Measurements from ENCODE around the gene SEMA4D.
"Not testable (repeated sequence)": the region's sequence is repeated elsewhere in the genome, so short reads cannot be mapped to it uniquely, and the experiment has no call there.

SEMA4D gene

DNA sequence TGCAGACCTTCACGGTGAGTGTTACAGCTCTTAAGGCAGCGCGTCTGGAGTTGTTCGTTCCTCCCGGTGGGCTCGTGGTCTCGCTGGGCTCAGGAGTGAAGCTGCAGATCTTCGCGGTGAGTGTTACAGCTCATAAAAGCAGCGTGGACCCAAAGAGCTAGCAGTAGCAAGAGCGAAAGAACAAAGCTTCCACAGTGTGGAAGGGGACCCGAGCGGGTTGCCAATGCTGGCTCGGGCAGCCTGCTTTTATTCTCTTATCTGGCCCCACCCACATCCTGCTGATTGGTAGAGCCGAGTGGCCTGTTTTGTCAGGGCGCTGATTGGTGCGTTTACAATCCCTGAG, 18.3 kb downstream of the SEMA4D start:
- DNase-seq = not testable (repeated sequence)

DNA sequence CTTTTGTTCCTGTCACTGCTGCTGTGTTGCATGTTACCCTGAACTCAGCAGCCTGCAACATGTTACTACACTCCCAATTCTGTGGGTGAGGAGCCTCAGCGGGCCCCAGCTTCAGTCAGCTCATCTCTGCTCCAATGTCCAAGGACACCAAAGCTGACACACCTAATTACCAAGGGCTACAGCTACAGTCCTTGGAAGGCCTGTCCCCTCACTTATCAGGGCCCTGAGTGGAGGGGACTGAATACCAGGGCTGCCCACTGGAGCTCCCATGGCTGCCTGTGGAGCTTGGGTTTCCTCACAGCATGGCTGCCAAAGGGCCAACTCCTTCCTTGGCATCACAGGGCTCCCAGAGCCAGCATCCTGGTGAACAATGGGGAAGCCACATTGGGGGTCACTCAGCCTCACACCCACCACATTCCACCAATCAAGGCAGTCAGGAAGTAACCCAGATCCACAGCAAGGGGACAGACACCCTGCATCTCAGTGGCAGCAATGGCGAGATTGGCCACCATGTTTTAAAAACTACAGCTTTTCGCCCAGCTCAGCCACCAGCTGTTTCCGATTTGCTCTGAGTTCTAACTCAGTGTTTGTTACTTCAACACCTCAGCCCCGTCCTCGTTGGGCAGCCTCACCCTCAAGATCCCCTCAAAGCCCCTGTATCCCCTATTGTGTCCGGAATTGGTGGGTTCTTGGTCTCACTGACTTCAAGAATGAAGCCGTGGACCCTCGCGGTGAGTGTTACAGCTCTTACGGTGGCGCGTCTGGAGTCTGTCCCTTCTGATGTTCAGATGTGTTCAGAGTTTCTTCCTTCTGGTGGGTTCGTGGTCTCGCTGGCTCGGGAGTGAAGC, 18.9 kb downstream of the SEMA4D start:
- no peak for DNase-seq

DNA sequence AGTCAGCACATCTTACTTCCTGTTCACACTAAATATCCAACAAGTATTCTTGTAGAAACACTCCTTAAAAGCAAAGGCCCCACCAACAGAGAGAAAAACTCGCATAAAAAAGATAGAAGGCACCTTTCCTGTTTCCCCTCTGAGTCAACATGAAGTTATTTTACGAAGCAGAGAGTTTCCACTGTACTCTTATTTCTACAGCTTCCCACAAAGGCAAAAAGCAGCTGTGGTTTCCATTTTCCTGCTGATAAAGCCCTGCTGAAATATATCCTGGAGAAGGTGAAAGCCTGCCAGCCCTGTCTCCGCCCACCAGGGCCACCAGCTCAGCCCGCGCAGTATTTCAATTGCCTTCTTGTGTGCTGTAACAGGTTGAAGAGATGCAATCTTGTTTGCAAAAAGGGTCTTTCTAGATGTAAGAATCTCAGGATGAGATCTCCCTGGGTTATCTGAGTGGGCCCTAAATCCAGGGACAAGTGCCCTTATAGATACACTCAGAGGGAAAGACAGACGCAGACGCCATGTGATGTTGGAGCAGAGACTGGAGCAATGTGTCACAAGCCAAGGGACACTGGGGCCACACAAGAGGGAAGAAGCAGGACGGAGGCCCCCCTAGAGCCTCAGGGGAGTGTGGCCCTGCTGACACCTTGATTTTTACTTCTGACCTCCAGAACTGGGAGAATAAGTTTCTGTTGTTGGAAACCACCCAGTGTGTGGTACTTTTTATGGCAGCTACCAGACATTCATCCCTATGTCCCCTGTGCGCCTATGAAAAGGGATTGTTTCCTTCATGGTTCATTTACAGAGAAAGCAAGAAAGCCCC, 19.9 kb downstream of the SEMA4D start:
- no peak for DNase-seq

DNA sequence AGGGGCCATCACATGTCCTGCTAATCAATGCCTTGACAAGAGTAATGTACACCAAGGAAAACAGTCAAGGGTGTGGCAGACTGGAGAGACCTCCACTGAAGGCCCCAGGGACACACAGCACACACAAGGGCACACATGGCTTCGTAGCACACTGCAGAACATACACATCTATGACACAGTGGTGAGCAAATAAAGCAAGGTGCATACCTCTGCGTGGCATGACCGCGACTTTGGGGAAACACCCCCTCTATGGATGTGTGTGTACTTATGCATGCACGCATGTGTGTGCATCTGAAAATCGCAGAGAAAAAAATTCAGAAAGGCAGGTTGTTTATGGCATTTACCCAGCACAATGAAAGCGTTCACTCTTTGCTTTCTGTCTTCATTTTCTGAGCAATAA, 20.5 kb downstream of the SEMA4D start:
- DNase-seq = no peak

DNA sequence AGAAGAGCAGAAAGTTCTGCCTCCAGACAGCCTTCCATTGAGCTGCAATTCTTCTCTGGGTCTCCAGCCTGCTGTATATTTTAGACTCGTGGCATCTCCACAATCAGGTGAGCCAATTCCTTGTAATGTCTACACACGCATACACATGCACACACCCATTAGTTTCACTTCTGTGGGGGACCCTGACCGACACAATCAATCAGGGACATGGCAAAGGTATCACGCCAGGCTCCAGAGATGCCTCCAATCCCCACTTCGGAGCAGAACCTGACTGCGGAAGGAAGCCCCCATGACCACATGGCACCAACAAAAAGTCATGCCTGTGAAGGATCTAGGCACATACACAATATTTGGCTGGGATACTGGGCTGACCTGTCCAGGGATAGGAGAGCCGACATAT, 21.4 kb downstream of the SEMA4D start:
- no peak for DNase-seq

DNA sequence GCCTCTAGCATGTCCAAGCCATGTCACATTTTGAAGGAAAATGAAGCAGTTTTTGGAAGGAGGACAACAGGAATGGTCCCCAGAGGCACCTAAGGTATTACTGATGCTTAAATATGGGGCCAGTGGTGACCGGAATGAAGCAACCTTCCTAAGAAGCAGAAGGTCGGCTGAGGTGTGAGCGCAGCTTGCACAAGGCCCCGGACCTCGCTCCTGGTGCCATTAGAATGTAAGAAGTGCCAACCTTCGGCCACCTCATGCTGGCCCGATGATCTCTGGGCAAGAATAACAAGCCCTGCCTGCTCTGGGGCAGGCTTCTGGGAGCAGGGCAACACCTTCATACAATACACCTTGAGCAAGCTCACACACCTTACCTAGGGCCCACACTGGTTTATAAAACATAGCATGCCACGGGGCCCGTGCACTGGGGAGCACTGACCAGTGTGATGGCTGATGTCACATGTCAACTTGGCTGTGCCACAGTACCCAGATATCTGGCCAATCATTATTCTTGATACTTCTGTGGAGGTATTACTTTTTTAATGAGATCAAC, 21.9 kb downstream of the SEMA4D start:
- DNase-seq = no peak

DNA sequence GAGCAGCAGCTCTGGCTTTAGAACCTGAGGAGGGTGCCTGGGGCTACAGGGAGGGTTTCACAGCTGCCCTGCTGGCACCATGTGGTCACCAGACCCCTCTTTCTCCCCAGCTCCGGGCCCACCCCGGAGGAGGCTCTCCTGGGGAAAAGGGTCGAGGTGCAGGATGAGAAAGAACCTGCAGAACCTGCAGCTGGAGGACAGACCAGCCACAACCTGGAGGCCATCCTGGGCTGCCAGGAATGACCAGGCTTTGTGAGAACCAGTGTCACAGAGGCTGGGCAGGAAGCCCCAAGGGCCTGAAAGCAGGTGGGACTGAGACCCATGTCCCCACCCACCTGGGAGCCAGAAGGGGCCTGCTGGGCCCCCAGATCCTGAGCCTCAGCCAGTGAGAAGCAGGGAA, 23.0 kb downstream of the SEMA4D start:
- no peak for DNase-seq

DNA sequence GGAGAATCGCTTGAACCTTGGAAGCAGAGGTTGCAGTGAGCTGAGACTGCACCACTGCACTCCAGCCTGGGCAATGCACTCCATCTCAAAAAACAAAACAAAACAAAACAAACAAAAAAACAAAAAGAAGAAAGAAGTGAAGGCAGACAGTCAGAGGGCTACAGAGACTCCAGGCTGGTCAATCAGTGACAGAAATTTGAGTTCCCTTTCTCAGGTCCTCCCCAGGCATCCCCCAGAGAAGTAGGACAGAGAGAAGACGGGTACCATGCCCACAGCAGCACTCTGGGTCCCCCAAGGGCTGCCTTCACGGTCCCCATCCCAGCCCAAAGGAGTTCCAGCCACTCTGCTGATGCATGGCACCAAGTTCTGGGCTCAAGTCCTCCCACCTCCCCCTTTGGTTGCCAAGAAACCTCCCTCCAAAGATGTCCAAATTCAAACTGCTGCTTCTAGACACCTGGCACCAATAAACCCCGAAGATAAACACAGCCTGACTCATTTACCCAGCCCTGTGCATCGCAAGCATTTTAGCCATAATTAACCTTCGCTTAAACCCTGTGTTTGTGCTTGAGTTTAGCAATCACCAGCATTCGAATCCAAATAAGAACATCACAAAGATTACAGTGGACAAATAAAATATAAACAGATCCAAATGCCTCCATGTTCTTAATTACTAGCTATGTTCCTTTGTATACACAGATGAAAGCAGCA, 24.0 kb downstream of the SEMA4D start:
- DNase-seq = no peak

DNA sequence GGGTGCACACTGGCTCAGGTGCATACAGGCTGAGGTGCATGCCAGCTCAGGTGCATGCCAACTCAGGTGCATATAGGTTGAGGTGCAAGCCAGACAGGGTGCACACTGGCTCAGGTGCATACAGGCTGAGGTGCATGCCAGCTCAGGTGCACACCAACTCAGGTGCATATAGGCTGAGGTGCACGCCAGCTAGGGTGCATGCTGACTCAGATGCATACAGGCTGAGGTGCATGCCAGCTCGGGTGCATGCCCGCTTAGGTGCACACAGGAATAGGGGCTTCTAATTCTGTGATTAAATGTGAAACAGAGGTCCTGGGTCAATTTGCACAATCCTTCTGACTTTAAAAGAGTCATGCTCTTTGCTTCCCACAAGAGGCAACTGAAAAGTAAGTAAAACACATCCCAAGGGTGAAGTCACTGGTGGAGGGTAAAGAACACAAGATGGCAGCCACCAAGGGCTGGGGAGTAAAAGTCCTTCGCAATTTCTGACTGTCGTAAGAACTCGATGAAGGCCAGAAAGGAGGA, 26.1 kb downstream of the SEMA4D start:
- DNase-seq = not testable (repeated sequence)

DNA sequence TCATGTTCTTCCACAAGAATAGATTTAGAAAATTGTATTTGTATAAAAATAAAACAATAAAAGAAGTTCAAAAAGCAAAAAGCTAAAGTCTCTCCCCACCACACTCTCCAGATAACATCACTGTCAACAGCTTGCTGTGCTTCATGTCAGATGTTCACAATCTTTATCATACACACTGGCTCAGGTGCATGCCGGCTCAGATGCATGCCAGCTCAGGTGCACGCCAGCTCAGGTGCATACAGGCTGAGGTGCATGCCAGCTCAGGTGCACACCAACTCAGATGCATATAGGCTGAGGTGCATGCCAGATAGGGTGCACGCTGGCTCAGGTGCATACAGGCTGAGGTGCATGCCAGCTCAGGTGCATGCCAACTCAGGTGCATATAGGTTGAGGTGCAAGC, 26.5 kb downstream of the SEMA4D start:
- DNase-seq = no peak

DNA sequence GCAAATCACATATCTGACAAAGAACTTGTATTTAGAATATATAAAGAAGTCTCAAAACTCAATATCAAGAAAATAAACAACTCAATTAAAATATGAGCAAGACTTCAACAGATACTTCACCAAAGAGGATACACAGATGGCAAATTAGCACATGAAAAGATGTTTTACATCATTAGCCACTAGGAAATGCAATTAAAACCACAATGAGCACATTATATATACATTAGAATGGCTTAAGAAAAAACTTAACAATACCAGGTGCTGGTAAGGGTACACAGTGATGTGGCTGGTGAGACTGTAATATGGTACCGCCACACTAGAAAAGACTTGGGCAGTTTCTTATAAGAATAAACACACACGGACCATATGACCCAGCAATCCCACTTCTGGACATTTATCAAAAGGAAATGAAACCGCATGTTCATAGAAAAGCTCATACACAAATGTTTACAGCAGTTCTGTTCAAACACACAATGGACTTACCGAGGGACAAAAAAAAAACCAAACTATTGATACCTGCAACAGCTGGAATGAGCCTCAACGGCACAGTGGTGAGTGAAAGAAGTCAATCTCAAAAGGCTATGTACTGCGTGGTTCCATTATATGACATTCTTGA, 27.6 kb downstream of the SEMA4D start:
- no peak for DNase-seq

DNA sequence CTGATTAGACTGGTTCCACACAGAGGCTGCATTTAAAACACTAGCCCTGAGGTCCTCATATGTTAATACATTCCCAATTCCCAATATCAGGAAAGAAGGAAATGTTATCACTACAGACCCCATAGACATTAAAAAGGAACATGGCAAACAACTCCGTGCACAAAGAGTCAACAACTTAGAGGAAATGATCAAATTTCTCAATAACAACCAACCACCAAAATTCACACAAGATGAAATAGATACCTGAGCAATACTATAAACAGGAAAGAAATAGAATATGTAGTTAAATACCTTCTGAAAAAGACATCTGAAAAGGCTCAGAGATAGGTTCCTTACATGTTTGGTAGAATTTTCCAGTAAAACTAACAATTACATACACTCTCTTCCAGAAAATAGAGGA, 28.9 kb downstream of the SEMA4D start:
- DNase-seq = no peak

DNA sequence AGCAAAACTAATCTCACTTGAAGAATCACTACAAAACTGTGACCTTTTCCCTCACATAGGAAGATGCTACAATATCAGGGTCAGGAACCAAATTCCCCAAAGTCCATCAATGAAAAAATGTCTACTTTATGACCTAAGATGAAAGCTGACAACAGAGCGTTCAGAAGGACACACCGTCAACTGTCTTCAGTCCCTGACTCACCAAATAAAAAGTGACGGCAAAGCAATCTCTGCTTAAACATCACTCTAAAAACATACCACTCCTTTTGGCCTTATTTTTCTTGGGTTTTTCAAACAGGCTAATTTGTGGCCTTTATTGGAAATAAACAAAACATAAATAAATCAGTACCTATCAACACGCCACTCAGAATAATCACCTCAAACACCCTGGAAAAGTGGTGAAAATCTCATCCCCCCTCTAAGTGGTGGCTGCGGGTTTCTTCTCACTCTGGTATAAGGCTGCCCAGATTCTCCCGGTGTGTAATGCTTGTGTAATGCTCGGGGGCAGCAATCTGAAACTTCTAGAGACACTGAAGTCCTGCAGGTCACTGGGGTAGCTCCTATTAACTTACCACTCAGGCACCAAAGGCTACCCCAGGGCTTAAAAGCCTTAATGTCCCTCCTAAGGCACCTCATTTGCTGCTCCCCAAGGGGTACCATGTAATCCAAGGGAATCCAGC, 29.5 kb downstream of the SEMA4D start:
- no peak for DNase-seq

DNA sequence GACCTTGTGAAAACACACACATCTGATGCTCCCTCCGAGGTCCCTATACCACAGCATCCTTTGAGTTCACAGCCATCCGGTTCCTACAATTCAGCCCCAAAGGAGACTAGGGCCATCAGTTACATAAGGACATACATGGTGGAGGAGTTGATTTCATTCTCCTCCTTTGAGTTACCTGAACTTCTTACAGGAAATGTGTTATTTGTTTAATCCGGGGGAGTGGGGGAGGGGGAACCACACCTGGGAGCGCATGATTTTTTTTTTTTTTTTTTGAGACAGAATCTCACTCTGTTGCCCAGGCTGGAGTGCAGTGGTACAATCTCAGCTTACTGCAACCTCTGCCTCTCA, 30.7 kb downstream of the SEMA4D start:
- DNase-seq = no peak

DNA sequence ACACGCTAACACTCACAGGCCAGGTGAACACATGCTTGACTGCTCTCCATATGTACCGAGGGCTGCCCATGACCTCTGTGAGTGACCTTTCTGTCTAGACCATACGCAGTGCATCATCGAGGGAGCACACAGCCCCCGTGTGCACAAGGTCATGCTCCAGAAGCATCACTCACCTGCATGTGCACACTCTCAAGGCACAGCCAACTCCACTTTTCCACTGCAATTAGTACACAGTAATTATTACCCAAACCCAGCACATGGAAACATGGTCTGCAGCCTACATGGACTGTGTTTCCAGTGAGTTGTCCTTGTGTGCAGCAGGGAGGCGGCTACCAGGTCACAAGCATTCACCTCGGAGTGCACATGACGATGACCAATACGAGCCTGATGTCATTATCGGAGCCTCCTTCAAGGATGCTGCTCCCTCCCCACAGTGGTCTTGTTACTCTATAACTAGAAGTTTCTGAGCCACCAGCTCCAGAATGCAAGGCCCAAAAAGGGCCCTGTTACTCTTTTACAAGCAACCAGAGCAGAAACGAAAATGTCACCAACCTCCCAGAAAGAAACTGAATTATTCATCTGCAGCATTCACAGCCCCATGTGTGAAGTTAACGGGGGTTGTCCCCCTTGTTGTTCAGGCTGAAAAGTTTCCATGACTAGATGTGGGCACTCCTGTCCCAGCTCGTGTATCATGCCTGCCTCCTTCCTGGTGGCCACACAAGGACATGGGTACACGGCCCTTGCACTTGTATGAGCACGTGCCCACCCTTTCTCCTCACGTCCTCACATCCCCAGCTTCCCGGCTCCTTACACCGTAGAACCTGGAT, 31.2 kb downstream of the SEMA4D start:
- DNase-seq = no peak

DNA sequence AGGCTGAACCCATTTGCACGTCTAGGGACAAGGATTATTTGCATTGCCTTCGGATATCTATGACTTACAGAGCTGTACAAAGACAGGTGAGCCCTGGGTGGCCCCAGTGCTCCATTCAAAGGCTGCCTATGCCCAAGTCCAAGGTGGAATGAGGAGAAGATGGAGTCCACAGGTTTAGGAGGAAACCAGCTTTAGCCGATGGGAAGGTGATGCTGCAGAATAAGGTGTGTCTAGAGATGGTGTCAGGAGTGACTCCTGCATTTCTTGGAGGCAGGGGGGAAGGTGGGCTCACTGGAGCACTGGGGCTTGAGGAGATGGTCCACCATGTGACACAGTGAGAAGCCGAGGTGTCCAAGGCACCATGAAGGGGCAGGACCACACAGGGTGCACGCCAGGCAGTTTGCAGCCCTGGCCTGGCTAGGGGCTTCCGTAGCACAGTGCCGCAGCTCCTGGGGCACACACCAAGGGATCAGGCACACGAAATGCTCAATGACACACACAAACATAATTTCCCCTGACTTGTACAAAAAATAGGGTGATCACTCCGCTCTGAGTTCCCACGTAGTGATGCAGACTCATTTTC, 32.1 kb downstream of the SEMA4D start:
- no peak for DNase-seq

DNA sequence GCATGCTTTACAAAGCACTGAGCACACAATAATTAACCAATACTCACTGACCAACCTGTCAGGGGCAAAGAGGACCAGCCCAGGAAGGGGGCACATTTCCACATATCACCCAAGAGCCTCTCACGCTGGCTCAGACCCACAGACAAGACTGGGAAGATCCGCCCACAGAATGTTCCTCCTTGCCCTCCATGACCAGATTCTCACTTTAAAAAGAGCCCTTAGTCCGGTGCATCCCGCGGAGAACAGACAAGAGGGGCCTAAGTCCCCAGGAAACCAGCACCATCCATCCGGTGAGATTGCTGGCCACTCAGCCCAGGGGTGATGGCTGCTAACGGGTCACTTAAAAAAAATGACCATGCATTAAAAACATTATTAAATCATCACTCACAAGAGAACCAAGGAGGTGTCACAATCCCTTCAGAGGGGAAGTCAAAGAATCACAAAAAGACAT, 32.9 kb downstream of the SEMA4D start:
- no peak for DNase-seq

DNA sequence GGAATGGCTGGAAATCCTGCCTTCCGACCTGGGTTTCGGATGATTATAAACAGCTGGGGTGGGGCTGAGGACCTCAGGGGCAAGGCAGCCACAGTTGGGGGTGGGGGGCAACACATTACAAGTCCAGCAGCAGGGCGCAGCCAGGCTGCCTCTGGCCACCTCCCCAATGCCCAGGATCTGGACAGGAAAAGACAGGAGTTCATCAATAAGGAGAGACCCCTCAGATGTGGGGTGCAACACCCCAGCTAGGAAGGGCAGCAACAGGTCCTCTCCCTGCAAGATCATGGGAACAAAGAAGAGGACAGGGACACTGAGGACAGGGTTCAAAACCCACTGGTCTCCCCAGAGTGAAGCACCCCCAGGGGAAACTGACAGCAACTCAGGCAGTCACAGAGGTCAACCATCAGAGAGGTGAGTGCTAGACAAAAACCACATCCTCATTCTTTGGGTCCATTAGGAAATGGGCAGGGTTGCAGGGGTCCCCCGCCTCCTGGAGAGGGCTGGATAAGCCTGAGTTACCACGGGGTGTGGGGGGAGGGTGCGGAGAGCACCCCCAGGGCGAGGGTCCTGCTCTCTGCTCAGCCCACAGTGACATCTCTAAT, 33.5 kb downstream of the SEMA4D start:
- DNase-seq = no peak

DNA sequence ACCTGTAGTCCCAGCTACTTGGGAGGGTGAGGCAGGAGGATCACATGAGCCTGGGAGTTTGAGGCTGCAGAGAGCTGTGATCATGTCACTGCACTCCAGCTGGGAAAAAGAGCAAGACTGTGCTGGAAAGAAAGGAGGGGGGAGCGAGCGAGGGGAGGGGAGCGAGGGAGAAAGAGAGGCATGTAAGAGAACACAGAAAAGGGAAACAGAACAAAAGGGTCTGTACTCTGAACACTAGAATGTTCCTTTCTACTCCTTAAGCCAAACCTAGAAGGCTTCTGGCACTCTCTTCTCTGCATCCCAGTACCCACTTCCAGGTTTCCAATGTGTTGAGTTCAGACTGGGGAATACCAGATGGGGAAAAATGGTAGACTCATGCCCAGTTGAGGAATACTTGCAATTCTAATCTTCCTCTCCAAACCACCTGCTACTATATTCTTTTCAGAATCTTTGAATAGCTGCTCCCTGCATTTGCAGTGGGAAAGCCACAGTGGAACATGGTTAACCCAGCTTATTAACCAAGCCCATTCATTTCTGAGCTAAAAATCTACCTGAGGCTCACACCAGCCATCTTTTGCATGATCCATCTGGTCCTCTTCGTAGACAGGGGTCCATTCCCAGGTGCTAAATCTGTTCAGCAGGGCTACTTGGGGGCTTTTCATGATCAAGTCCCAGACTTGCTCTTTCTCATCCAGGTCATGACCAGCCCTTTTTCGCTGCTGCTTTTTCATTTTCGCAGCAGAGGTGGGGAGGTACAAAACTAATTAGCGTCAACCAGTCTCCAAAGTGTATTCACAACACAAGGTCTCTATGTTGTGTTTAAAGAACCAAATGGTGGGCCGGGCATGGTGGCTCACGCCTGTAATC, 34.9 kb downstream of the SEMA4D start:
- no peak for DNase-seq
